Measurements from ENCODE around the gene MAGEA4.

- TF ChIP-seq, protein P1, sequence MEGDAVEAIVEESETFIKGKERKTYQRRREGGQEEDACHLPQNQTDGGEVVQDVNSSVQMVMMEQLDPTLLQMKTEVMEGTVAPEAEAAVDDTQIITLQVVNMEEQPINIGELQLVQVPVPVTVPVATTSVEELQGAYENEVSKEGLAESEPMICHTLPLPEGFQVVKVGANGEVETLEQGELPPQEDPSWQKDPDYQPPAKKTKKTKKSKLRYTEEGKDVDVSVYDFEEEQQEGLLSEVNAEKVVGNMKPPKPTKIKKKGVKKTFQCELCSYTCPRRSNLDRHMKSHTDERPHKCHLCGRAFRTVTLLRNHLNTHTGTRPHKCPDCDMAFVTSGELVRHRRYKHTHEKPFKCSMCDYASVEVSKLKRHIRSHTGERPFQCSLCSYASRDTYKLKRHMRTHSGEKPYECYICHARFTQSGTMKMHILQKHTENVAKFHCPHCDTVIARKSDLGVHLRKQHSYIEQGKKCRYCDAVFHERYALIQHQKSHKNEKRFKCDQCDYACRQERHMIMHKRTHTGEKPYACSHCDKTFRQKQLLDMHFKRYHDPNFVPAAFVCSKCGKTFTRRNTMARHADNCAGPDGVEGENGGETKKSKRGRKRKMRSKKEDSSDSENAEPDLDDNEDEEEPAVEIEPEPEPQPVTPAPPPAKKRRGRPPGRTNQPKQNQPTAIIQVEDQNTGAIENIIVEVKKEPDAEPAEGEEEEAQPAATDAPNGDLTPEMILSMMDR (IDR thresholded peaks at IDR 0.05; ENCODE audit: low read length): no peak
- no peak for TF ChIP-seq EZH2 (IDR thresholded peaks at IDR 0.05; ENCODE audit: borderline replicate concordance, low read length)
These were observed at the start of gene MAGEA4 for GRCh38 chrX:151912780-151913179.

All from OCI-LY1 (cell line).